ENCODE results near the gene RPL13.

DNA sequence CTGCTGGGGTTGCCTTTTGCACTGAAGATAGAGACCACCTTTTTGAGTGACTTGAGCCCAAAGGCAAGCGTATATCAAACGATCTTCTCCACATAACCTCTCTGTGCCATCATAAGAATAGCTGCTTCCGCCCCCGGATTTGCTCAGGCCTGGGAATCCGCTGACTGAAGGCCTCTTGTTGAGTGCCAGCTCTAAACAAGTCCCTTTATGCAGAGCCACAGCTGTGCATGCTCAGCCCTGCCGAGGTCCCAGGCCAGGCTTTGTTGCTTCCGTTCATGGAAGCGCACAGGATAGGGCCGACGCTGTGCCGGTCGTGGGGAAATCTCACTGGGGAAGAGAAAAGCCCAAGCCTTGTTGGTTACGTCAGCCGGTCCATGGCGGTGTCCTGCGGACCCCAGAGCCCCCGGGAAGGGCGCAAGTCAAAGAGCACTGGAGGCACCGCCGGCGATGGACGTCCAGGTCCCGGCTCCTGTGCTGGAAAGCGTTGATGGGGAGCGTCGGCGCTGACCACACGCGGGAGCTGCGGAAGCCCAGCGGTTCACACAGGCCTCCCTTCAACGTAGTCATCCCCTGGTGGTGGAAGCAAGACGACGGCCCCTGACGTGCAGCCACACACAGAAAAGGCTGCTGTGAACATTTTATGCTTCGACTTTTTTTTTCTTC, 23.5 kb upstream of the RPL13 start:
- TF ChIP-seq CTCF (IDR thresholded peaks at IDR 0.05; ENCODE audit: low read length) (no peak), EZH2 (optimal IDR thresholded peaks at IDR 0.05; ENCODE audit: low read depth, low read length) (no peak)

All from MM.1S (cell line).